H1 (cell line): Measurements from ENCODE around the gene NTMT1. TPM values are rescaled to one million over a fixed set of nuclear protein-coding genes. Genes with fewer than 3 reads are reported as not detected.

ENCODE experiments used
- CTCF ChIA-PET: fragments of 300-600 bp; sonication (Branson Sonifier 250); formaldehyde crosslinking; loops from one replicate; lab custom pipeline; 2021; ENCODE audit not compliant: partially characterized antibody; lab: Charles Lee
- POLR2A ChIA-PET: fragments of 300-600 bp; sonication (Branson Sonifier 250); formaldehyde crosslinking; loops from one replicate; lab custom pipeline; 2021; ENCODE audit warnings: inconsistent platforms; ENCODE audit not compliant: partially characterized antibody; lab: Charles Lee
- DNase-seq, 2 experiments: peaks; one replicate each; pipeline versions ENCODE4 v3.0.0 to v3.0.0-alpha.2; 2010 to 2022; ENCODE audit warnings: low spot score in 2 of 2, low read depth in 1 of 2, mixed read lengths in 1 of 2
- FAIRE-seq: peaks from 2 replicates; lab custom pipeline; 2011; peaks lifted over from hg19 to GRCh38; lab: Jason Lieb, UNC
- H2AFZ ChIP-seq: 2 replicates; pipeline ENCODE4 v1.8.1; 2012; ENCODE audit warnings: low read length, inconsistent platforms
- H2AK5ac ChIP-seq: 2 replicates; pipeline ENCODE4 v1.6.1; 2013; ENCODE audit warnings: low read depth, low read length
- H2BK120ac ChIP-seq: replicated peaks from 2 replicates; pipeline ENCODE3; 2013; ENCODE audit warnings: low read depth, low read length, inconsistent platforms
- H2BK12ac ChIP-seq: 2 replicates; pipeline ENCODE4 v1.6.1; 2013; ENCODE audit warnings: low read depth, low read length
- H2BK15ac ChIP-seq: 2 replicates; pipeline ENCODE4 v1.6.1; 2013; ENCODE audit warnings: low read length
- H2BK20ac ChIP-seq: 2 replicates; pipeline ENCODE4 v1.6.1; 2013; ENCODE audit warnings: low read length
- H2BK5ac ChIP-seq: 2 replicates; pipeline ENCODE4 v1.6.1; 2013; ENCODE audit warnings: low read depth, low read length
- H3K14ac ChIP-seq: 2 replicates; pipeline ENCODE4 v1.6.1; 2013; ENCODE audit warnings: inconsistent platforms; ENCODE audit not compliant: insufficient read length
- H3K18ac ChIP-seq: 2 replicates; pipeline ENCODE4 v1.6.1; 2013; ENCODE audit warnings: low read length; ENCODE audit errors: extremely low read depth
- H3K23ac ChIP-seq: 2 replicates; pipeline ENCODE4 v1.6.1; 2013; ENCODE audit warnings: inconsistent platforms; ENCODE audit not compliant: insufficient read length
- H3K23me2 ChIP-seq: 2 replicates; pipeline ENCODE4 v1.6.1; 2013; ENCODE audit warnings: low read depth, low read length
- H3K27ac ChIP-seq: 2 replicates; pipeline ENCODE4 v1.6.1; 2011; ENCODE audit warnings: low read depth, low read length, inconsistent platforms
- H3K27me3 ChIP-seq, 4 experiments: replicated peaks in 1 of 4; 1 replicate in 1 of 4; 2 replicates in 3 of 4; pipeline versions ENCODE4 v1.6.1 to v1.8.1; 2011 to 2013; ENCODE audit warnings: low read length in 3 of 4, mild to moderate bottlenecking in 3 of 4, inconsistent platforms in 2 of 4, mixed read lengths in 2 of 4, moderate library complexity in 1 of 4; ENCODE audit not compliant: control insufficient read depth in 3 of 4, insufficient read depth in 3 of 4; ENCODE audit errors: extremely low read depth in 1 of 4
- H3K36me3 ChIP-seq, 4 experiments: 2 replicates each; pipeline versions ENCODE4 v1.6.1 to v1.8.1; 2011 to 2013; ENCODE audit warnings: mild to moderate bottlenecking in 4 of 4, low read length in 3 of 4, moderate library complexity in 2 of 4, control low read depth in 1 of 4, inconsistent platforms in 1 of 4; ENCODE audit not compliant: insufficient read depth in 4 of 4, control insufficient read depth in 2 of 4
- H3K4ac ChIP-seq: replicated peaks from 2 replicates; pipeline ENCODE3; 2013; ENCODE audit warnings: low read length, low read depth, mixed read lengths, inconsistent platforms; ENCODE audit not compliant: insufficient read length
- H3K4me1 ChIP-seq, 4 experiments: replicated peaks in 1 of 4; 1 replicate in 1 of 4; 2 replicates in 3 of 4; pipeline versions ENCODE4 v1.6.1 to v1.8.1; 2011 to 2013; ENCODE audit warnings: low read length in 3 of 4, inconsistent platforms in 2 of 4, mixed read lengths in 1 of 4; ENCODE audit not compliant: insufficient read depth in 4 of 4, control insufficient read depth in 3 of 4
- H3K4me2 ChIP-seq, 2 experiments: 2 replicates each; pipeline versions ENCODE4 v1.6.1 to v1.8.1; 2011 to 2013; ENCODE audit warnings: low read depth in 2 of 2, low read length in 2 of 2, control low read depth in 1 of 2, inconsistent platforms in 1 of 2, mild to moderate bottlenecking in 1 of 2; ENCODE audit not compliant: insufficient read depth in 1 of 2
- H3K4me3 ChIP-seq, 4 experiments: fragments of 200-600, 300-600 bp in 1 of 4; sonication (generic), shearing (Covaris generic), sonication (Bioruptor Twin) in 1 of 4; 2 replicates each; pipeline versions ENCODE4 v1.5.1 to v1.8.1; 2011 to 2016; ENCODE audit warnings: low read length in 4 of 4, low read depth in 3 of 4, control low read depth in 2 of 4, inconsistent platforms in 2 of 4, mild to moderate bottlenecking in 2 of 4, mixed read lengths in 1 of 4, moderate library complexity in 1 of 4; ENCODE audit not compliant: insufficient read depth in 2 of 4; ENCODE audit errors: extremely low read depth in 1 of 4
- H3K56ac ChIP-seq: replicated peaks from 2 replicates; pipeline ENCODE3; 2013; ENCODE audit warnings: low read depth, mild to moderate bottlenecking, mixed read lengths, low read length, inconsistent platforms; ENCODE audit not compliant: insufficient read length
- H3K79me1 ChIP-seq: 2 replicates; pipeline ENCODE4 v1.6.1; 2013; ENCODE audit warnings: low read depth, low read length, control low read depth
- H3K79me2 ChIP-seq, 2 experiments: 2 replicates each; pipeline versions ENCODE4 v1.6.1 to v1.8.1; 2012 to 2013; ENCODE audit warnings: low read length in 2 of 2, mild to moderate bottlenecking in 2 of 2, inconsistent platforms in 1 of 2; ENCODE audit not compliant: insufficient read depth in 2 of 2, control insufficient read depth in 1 of 2
- H3K9ac ChIP-seq, 4 experiments: replicated peaks in 1 of 4; 1 replicate in 1 of 4; 2 replicates in 3 of 4; pipeline versions ENCODE4 v1.6.1 to v1.8.1; 2011 to 2013; ENCODE audit warnings: low read depth in 3 of 4, low read length in 3 of 4, control low read depth in 2 of 4, mild to moderate bottlenecking in 2 of 4, moderate library complexity in 2 of 4, inconsistent platforms in 1 of 4; ENCODE audit errors: extremely low read depth in 1 of 4
- H3K9me3 ChIP-seq, 2 experiments: 2 replicates each; pipeline versions ENCODE4 v1.6.1 to v1.8.1; 2012 to 2013; ENCODE audit warnings: mild to moderate bottlenecking in 2 of 2, moderate library complexity in 2 of 2, control low read depth in 1 of 2, inconsistent platforms in 1 of 2, low read depth in 1 of 2, low read length in 1 of 2, mixed read lengths in 1 of 2; ENCODE audit not compliant: insufficient read depth in 2 of 2
- H4K20me1 ChIP-seq, 2 experiments: replicated peaks in 1 of 2; 2 replicates each; pipeline versions ENCODE3 to v1.8.1; 2011 to 2013; ENCODE audit warnings: inconsistent platforms in 2 of 2, low read length in 2 of 2, mild to moderate bottlenecking in 1 of 2; ENCODE audit not compliant: insufficient read depth in 2 of 2, control insufficient read depth in 1 of 2
- H4K5ac ChIP-seq: 2 replicates; pipeline ENCODE4 v1.6.1; 2013; ENCODE audit warnings: low read length, low read depth, mixed read lengths, inconsistent platforms; ENCODE audit not compliant: insufficient read length
- H4K8ac ChIP-seq: 2 replicates; pipeline ENCODE4 v1.8.0; 2013; ENCODE audit warnings: mild to moderate bottlenecking, moderate library complexity, low read length, inconsistent platforms; ENCODE audit not compliant: insufficient read depth; ENCODE audit errors: extremely low read depth
- H4K91ac ChIP-seq: replicated peaks from 2 replicates; pipeline ENCODE3; 2013; ENCODE audit warnings: low read length, mixed read lengths, inconsistent platforms; ENCODE audit not compliant: insufficient read length
- CREB1 ChIP-seq: IDR thresholded peaks from 2 replicates; pipeline ENCODE4 v1.6.1; 2012; ENCODE audit warnings: inconsistent platforms
- HDAC2 ChIP-seq, 2 experiments: fragments of 300-600 bp in 1 of 2; sonication (generic) in 1 of 2; IDR thresholded peaks; 2 replicates each; pipeline ENCODE4 v1.6.1; 2011 to 2012; ENCODE audit warnings: low read depth in 2 of 2, low read length in 2 of 2, mild to moderate bottlenecking in 2 of 2, moderate library complexity in 2 of 2, borderline replicate concordance in 1 of 2, inconsistent platforms in 1 of 2
- SP4 ChIP-seq: IDR thresholded peaks from 2 replicates; pipeline ENCODE4 v1.6.1; 2012; ENCODE audit warnings: low read length, inconsistent platforms
- WGBS, 2 experiments: shearing (Covaris generic) in 1 of 2; methylation state at CpG; one replicate each; pipeline versions ENCODE4 v1.1.6 to v1.1.7; 2013 to 2015; ENCODE audit warnings: low lambda C conversion rate in 2 of 2, mixed read lengths in 2 of 2, inconsistent platforms in 1 of 2, low coverage in 1 of 2, missing lambda C conversion rate in 1 of 2; ENCODE audit not compliant: insufficient replicate concordance in 2 of 2, insufficient coverage in 1 of 2, insufficient read length in 1 of 2; ENCODE audit errors: extremely low coverage in 1 of 2, missing lambda C conversion rate in 1 of 2; 5-methylcytosine and 5-hydroxymethylcytosine counted together
- polyA plus RNA-seq, 7 experiments: library from polyadenylated mRNA; depleted of rRNA in 3 of 7; stranded (reverse) in 5 of 7; unstranded in 2 of 7; fragments of >200 nt in 5 of 7; fragments of 200-250 nt in 2 of 7; gene quantifications; 1 replicate in 5 of 7; 2 replicates in 1 of 7; 4 replicates in 1 of 7; pipeline versions ENCODE4 v1.2.1 to v1.2.3, GENCODE V29; 2011 to 2013; ENCODE audit warnings: missing spikeins in 2 of 7, mixed read lengths in 2 of 7
- total RNA-seq: library from RNA; stranded (reverse); fragmentation: NEBNext Ultra II Directional; extraction: Animal tissue kit (Norgen Biotek cat#: 25700); gene quantifications from 2 replicates; pipeline ENCODE4 v1.2.1, GENCODE V29; 2021

NTMT1 gene
- total and polyA plus RNA-seq, 2 of the 8 experiments (the other 6 are each of a cell fraction or from before 2014, with no cell fraction given), result 66.8 to 70.2 TPM

GRCh38 chr9:129644365-129644764 is 18.4 kb downstream of the NTMT1 start:
- H4K20me1 ChIP-seq, result peaks cover 6 to 15% of the 10 kb centered on the region in 2 experiments
- peaks cover 4% of the 10 kb centered on the region for H3K79me1 ChIP-seq
- H2BK5ac ChIP-seq, result no peak overlapping the region
- DNase-seq (no peak), FAIRE-seq (no peak)
- peaks cover 0 to 13% of the 10 kb centered on the region in 2 experiments; a peak in 2 of 4 replicates for H3K79me2 ChIP-seq
- H3K56ac ChIP-seq, result no peak overlapping the region
- H3K27me3 ChIP-seq, result no peaks in the 10 kb centered on the region
- H3K9me3 ChIP-seq, result no peaks in the 10 kb centered on the region
- peaks cover 0 to 10% (median 6%) of the 10 kb centered on the region in 4 experiments; a peak in 4 of 7 replicates for H3K4me1 ChIP-seq
- H3K23ac ChIP-seq, result no peak overlapping the region
- peaks cover 14% of the 10 kb centered on the region; the same call in 1 of the 2 replicates for H3K23me2 ChIP-seq
- ChIA-PET POLR2A (no interaction called here), CTCF (interaction anchor here (0.6 to 3.3 kb wide), 12 partner anchors 16 to 145 kb away, joined by 3 to 26 read pairs (median 4); no protein-coding TSS in a partner anchor)
- WGBS, 2 experiments, result 91% methylated on average over 11 of the region's 11 CpGs; no CpG with 5 or more reads in 1 of the 2 experiments
- H3K36me3 ChIP-seq, result no peaks in the 10 kb centered on the region
- no peak overlapping the region for H3K18ac ChIP-seq
- H3K4ac ChIP-seq, result no peak overlapping the region
- H2BK12ac ChIP-seq, result no peak overlapping the region
- H4K5ac ChIP-seq, result no peak overlapping the region
- H2AFZ ChIP-seq, result no peak overlapping the region
- H2BK20ac ChIP-seq, result no peak overlapping the region
- no peak overlapping the region for H3K4me3 ChIP-seq
- no peak overlapping the region for H2BK120ac ChIP-seq
- H4K91ac ChIP-seq, result no peak overlapping the region
- H2AK5ac ChIP-seq, result no peak overlapping the region
- H3K4me2 ChIP-seq, result no peak overlapping the region
- TF ChIP-seq HDAC2 (IDR thresholded peaks at IDR 0.05; ENCODE audit: borderline replicate concordance in 1 of 2, low read depth in 2 of 2, low read length in 2 of 2) (no peak), CREB1 (no peak), SP4 (no peak)
- peak overlapping the region; percentile 81; the same call in 1 of the 2 replicates for H2BK15ac ChIP-seq
- peak overlapping the region; percentile 35; the same call in 1 of the 2 replicates for H4K8ac ChIP-seq
- H3K27ac ChIP-seq, result no peak overlapping the region
- H3K14ac ChIP-seq, result no peak overlapping the region
- no peak overlapping the region for H3K9ac ChIP-seq
